ENCODE measurements around the gene LMCD1.

LMCD1 gene

GRCh38 chr3:8484409-8485140 is 17.0 kb upstream of the LMCD1 start:
- Histone ChIP-seq H3K4me3 (replicated peaks; ENCODE audit: insufficient read depth, low read length) (no peak overlapping the region), H3K27me3 (ENCODE audit: insufficient read depth, poor library complexity, severe bottlenecking) (no peaks in the 10 kb centered on the region), H3K27ac (replicated peaks) (no peak overlapping the region)
- no peak for DNase-seq (ENCODE audit: low read depth in 1 of 2, low spot score in 1 of 2)
- TF ChIP-seq POLR2AphosphoS5 (IDR thresholded peaks at IDR 0.05; ENCODE audit: low read depth) = no peak
- TF ChIP-seq REST (IDR thresholded peaks at IDR 0.05; ENCODE audit: insufficient replicate concordance, low read depth) = no peak
- no peak for TF ChIP-seq SPI1 (IDR thresholded peaks at IDR 0.05; ENCODE audit: borderline replicate concordance, low read depth)
- no peak for TF ChIP-seq CTCF (IDR thresholded peaks at IDR 0.05; ENCODE audit: insufficient read depth, low read length)
- TF ChIP-seq GABPA (IDR thresholded peaks at IDR 0.05; ENCODE audit: low read depth) = no peak

GRCh38 chr3:8485141-8485870 is 16.3 kb upstream of the LMCD1 start:
- H3K27ac ChIP-seq (replicated peaks) = no peak overlapping the region
- TF ChIP-seq SPI1 (IDR thresholded peaks at IDR 0.05; ENCODE audit: borderline replicate concordance, low read depth) (no peak), GABPA (IDR thresholded peaks at IDR 0.05; ENCODE audit: low read depth) (no peak), POLR2AphosphoS5 (IDR thresholded peaks at IDR 0.05; ENCODE audit: low read depth) (no peak), REST (IDR thresholded peaks at IDR 0.05; ENCODE audit: insufficient replicate concordance, low read depth) (no peak), CTCF (IDR thresholded peaks at IDR 0.05; ENCODE audit: insufficient read depth, low read length) (no peak)
- no peak overlapping the region for H3K4me3 ChIP-seq (replicated peaks; ENCODE audit: insufficient read depth, low read length)
- no peaks in the 10 kb centered on the region for H3K27me3 ChIP-seq (ENCODE audit: insufficient read depth, poor library complexity, severe bottlenecking)
- DNase-seq (ENCODE audit: low read depth in 1 of 2, low spot score in 1 of 2) = no peak

- no peak overlapping the region for H3K27ac ChIP-seq (replicated peaks)
- no peak for DNase-seq (ENCODE audit: low read depth in 1 of 2, low spot score in 1 of 2)
- no peak overlapping the region for H3K4me3 ChIP-seq (replicated peaks; ENCODE audit: insufficient read depth, low read length)
- no peaks in the 10 kb centered on the region for H3K27me3 ChIP-seq (ENCODE audit: insufficient read depth, poor library complexity, severe bottlenecking)
- TF ChIP-seq POLR2AphosphoS5 (IDR thresholded peaks at IDR 0.05; ENCODE audit: low read depth) (no peak), REST (IDR thresholded peaks at IDR 0.05; ENCODE audit: insufficient replicate concordance, low read depth) (no peak), SPI1 (IDR thresholded peaks at IDR 0.05; ENCODE audit: borderline replicate concordance, low read depth) (no peak), CTCF (IDR thresholded peaks at IDR 0.05; ENCODE audit: insufficient read depth, low read length) (no peak), GABPA (IDR thresholded peaks at IDR 0.05; ENCODE audit: low read depth) (no peak)
Measured at GRCh38 chr3:8485943-8486342, 15.7 kb upstream of the LMCD1 start.
